WTC11 (cell line): ENCODE data around the gene IRF1. TPM values are rescaled to one million over a fixed set of nuclear protein-coding genes. Genes with fewer than 3 reads are reported as not detected.

Experiments used
- FOXK1 ChIP-seq: sonication (generic); formaldehyde crosslinking; IDR thresholded peaks from 2 replicates; pipeline ENCODE4 v1.8.0; 2022; ENCODE audit warnings: mild to moderate bottlenecking, moderate library complexity, missing genetic modification reagents
- HMGA2 ChIP-seq: fragments of 250-450 bp; sonication (Bioruptor Pico); IDR thresholded peaks from 2 replicates; pipeline ENCODE4 v1.4.0; 2021; ENCODE audit warnings: mild to moderate bottlenecking, moderate library complexity
- JAZF1 ChIP-seq: fragments of 250-450 bp; sonication (Bioruptor Pico); IDR thresholded peaks from 2 replicates; pipeline ENCODE4 v1.9.0; 2021; ENCODE audit warnings: moderate library complexity, mild to moderate bottlenecking, inconsistent platforms
- MYBL2 ChIP-seq: sonication (generic); formaldehyde crosslinking; IDR thresholded peaks from 2 replicates; pipeline ENCODE4 v1.8.1; 2023; ENCODE audit warnings: mild to moderate bottlenecking, moderate library complexity, missing genetic modification reagents
- OVOL2 ChIP-seq: fragments of 250-450 bp; sonication (Bioruptor Pico); IDR thresholded peaks from 2 replicates; pipeline ENCODE4 v1.9.0; 2021; ENCODE audit warnings: mild to moderate bottlenecking, borderline replicate concordance
- SMAD4 ChIP-seq: sonication (generic); formaldehyde crosslinking; IDR thresholded peaks from 2 replicates; pipeline ENCODE4 v1.8.0; 2022; ENCODE audit warnings: mild to moderate bottlenecking, missing genetic modification reagents
- SOX15 ChIP-seq: fragments of 250-450 bp; sonication (Bioruptor Pico); IDR thresholded peaks from 2 replicates; pipeline ENCODE4 v1.9.0; 2021; ENCODE audit warnings: mild to moderate bottlenecking
- TCF7 ChIP-seq: sonication (generic); formaldehyde crosslinking; IDR thresholded peaks from 2 replicates; pipeline ENCODE4 v1.8.0; 2022; ENCODE audit warnings: mild to moderate bottlenecking, low read depth, missing genetic modification reagents, moderate library complexity
- TEAD1 ChIP-seq: sonication (generic); formaldehyde crosslinking; IDR thresholded peaks from 2 replicates; pipeline ENCODE4 v1.8.0; 2022; ENCODE audit warnings: mild to moderate bottlenecking, missing genetic modification reagents
- TEAD4 ChIP-seq: sonication (generic); formaldehyde crosslinking; IDR thresholded peaks from 2 replicates; pipeline ENCODE4 v1.8.0; 2022; ENCODE audit warnings: mild to moderate bottlenecking, missing genetic modification reagents
- TP53 ChIP-seq: sonication (generic); formaldehyde crosslinking; IDR thresholded peaks from 2 replicates; pipeline ENCODE4 v1.8.1; 2023; ENCODE audit warnings: mild to moderate bottlenecking, missing genetic modification reagents
- total RNA-seq: library from RNA; stranded (reverse); gene quantifications from 3 replicates; pipeline ENCODE4 v1.2.3, GENCODE V29; 2021
- TF ChIP-seq, protein P1 (sequence below): sonication (generic); formaldehyde crosslinking; IDR thresholded peaks from 2 replicates; pipeline ENCODE4 v1.8.0; 2022; ENCODE audit warnings: mild to moderate bottlenecking, missing genetic modification reagents
- TF ChIP-seq, protein P2 (sequence below): sonication (generic); formaldehyde crosslinking; IDR thresholded peaks from 2 replicates; pipeline ENCODE4 v1.8.1; 2022; ENCODE audit warnings: mild to moderate bottlenecking, missing genetic modification reagents, moderate library complexity, borderline replicate concordance
- TF ChIP-seq, protein P3 (sequence below): fragments of 250-450 bp; sonication (Bioruptor Pico); IDR thresholded peaks from 2 replicates; pipeline ENCODE4 v1.9.0; 2021; ENCODE audit warnings: mild to moderate bottlenecking
- TF ChIP-seq, protein P4 (sequence below): sonication (generic); formaldehyde crosslinking; IDR thresholded peaks from 2 replicates; pipeline ENCODE4 v1.8.0; 2022; ENCODE audit warnings: mild to moderate bottlenecking, missing genetic modification reagents
- TF ChIP-seq, protein P5 (sequence below): sonication (generic); formaldehyde crosslinking; IDR thresholded peaks from 2 replicates; pipeline ENCODE4 v1.8.1; 2023; ENCODE audit warnings: mild to moderate bottlenecking, missing genetic modification reagents, moderate library complexity
- TF ChIP-seq, protein P6 (sequence below): fragments of 250-450 bp; sonication (Bioruptor Pico); conservative IDR thresholded peaks from 2 replicates; pipeline ENCODE4 v1.9.0; 2021; ENCODE audit warnings: mild to moderate bottlenecking
- TF ChIP-seq, protein P7 (sequence below): sonication (generic); formaldehyde crosslinking; IDR thresholded peaks from 2 replicates; pipeline ENCODE4 v1.8.1; 2023; ENCODE audit warnings: mild to moderate bottlenecking, missing genetic modification reagents
- TF ChIP-seq, protein P8 (sequence below): sonication (generic); formaldehyde crosslinking; IDR thresholded peaks from 2 replicates; pipeline ENCODE4 v1.8.0; 2023; ENCODE audit warnings: missing genetic modification reagents, mild to moderate bottlenecking, borderline replicate concordance

IRF1 gene
- total RNA-seq, 1 experiment from 2014 or later, result 8.8 TPM

DNA sequence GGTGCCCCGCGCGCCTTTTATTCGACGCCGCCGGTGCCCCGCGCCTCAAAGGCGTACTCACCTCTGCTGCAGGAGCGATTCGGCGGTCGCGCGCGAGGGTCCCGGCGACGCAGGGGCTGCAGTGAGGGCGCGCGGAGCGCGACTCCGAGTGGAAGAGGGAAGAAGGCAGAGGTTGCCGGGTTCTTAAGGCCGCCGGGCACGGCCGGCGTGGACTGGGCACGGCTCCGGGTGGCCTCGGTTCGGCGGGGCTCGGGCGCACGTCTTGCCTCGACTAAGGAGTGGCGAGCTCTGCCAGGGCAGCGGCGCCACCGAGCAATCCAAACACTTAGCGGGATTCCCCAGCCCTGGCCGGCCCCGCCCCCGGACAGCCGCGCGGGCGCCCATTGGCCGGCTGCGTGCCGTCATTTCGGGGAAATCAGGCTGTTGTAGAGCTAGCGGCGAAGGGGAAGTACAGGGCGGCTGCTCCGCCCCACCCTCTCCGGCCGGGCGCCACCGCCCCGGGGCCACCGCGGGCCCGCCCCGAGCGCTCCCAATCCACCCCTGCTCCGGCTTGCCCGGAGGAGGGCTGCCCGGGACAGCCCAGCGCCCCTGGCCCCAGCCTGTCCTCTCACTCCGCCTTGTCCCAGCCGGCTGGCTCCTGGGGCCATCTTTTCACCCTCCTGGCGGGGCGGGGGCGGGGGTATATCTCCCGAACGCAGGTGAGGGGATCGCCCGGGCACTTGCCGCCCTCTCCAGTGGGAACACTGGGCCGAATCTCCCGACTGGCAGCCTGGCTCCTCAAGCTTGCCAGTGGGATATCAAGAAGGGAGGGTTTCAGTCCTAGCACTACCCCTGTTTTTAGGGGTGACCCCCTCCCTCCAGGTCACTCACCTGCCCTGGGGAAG is at the start of gene IRF1 (continued):
- TF ChIP-seq, protein P1, sequence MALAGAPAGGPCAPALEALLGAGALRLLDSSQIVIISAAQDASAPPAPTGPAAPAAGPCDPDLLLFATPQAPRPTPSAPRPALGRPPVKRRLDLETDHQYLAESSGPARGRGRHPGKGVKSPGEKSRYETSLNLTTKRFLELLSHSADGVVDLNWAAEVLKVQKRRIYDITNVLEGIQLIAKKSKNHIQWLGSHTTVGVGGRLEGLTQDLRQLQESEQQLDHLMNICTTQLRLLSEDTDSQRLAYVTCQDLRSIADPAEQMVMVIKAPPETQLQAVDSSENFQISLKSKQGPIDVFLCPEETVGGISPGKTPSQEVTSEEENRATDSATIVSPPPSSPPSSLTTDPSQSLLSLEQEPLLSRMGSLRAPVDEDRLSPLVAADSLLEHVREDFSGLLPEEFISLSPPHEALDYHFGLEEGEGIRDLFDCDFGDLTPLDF (CRISPR knock-in tag), result peak; percentile 24; the same call in 1 of the 2 replicates
- TF ChIP-seq, protein P2, sequence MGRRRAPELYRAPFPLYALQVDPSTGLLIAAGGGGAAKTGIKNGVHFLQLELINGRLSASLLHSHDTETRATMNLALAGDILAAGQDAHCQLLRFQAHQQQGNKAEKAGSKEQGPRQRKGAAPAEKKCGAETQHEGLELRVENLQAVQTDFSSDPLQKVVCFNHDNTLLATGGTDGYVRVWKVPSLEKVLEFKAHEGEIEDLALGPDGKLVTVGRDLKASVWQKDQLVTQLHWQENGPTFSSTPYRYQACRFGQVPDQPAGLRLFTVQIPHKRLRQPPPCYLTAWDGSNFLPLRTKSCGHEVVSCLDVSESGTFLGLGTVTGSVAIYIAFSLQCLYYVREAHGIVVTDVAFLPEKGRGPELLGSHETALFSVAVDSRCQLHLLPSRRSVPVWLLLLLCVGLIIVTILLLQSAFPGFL (CRISPR knock-in tag), result no peak
- TF ChIP-seq TEAD4 (CRISPR knock-in tag) (no peak), SOX15 (CRISPR knock-in tag) (no peak), HMGA2 (no peak), FOXK1 (CRISPR knock-in tag) (peak; percentile 80), TEAD1 (peak; percentile 86), SMAD4 (CRISPR knock-in tag) (no peak), JAZF1 (CRISPR knock-in tag) (no peak), TCF7 (CRISPR knock-in tag) (peak; percentile 62; the same call in 1 of the 2 replicates), MYBL2 (peak; percentile 58; the same call in 1 of the 2 replicates), TP53 (0 out of 2 replicates have a peak, but pooled peaks have one; percentile 41), OVOL2 (no peak)
- TF ChIP-seq, protein P3, sequence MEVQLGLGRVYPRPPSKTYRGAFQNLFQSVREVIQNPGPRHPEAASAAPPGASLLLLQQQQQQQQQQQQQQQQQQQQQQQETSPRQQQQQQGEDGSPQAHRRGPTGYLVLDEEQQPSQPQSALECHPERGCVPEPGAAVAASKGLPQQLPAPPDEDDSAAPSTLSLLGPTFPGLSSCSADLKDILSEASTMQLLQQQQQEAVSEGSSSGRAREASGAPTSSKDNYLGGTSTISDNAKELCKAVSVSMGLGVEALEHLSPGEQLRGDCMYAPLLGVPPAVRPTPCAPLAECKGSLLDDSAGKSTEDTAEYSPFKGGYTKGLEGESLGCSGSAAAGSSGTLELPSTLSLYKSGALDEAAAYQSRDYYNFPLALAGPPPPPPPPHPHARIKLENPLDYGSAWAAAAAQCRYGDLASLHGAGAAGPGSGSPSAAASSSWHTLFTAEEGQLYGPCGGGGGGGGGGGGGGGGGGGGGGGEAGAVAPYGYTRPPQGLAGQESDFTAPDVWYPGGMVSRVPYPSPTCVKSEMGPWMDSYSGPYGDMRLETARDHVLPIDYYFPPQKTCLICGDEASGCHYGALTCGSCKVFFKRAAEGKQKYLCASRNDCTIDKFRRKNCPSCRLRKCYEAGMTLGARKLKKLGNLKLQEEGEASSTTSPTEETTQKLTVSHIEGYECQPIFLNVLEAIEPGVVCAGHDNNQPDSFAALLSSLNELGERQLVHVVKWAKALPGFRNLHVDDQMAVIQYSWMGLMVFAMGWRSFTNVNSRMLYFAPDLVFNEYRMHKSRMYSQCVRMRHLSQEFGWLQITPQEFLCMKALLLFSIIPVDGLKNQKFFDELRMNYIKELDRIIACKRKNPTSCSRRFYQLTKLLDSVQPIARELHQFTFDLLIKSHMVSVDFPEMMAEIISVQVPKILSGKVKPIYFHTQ (CRISPR knock-in tag), result no peak
- TF ChIP-seq, protein P4, sequence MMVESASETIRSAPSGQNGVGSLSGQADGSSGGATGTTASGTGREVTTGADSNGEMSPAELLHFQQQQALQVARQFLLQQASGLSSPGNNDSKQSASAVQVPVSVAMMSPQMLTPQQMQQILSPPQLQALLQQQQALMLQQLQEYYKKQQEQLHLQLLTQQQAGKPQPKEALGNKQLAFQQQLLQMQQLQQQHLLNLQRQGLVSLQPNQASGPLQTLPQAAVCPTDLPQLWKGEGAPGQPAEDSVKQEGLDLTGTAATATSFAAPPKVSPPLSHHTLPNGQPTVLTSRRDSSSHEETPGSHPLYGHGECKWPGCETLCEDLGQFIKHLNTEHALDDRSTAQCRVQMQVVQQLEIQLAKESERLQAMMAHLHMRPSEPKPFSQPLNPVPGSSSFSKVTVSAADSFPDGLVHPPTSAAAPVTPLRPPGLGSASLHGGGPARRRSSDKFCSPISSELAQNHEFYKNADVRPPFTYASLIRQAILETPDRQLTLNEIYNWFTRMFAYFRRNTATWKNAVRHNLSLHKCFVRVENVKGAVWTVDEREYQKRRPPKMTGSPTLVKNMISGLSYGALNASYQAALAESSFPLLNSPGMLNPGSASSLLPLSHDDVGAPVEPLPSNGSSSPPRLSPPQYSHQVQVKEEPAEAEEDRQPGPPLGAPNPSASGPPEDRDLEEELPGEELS (CRISPR knock-in tag), result peak; percentile 11; the same call in 1 of the 2 replicates
- TF ChIP-seq, protein P5, sequence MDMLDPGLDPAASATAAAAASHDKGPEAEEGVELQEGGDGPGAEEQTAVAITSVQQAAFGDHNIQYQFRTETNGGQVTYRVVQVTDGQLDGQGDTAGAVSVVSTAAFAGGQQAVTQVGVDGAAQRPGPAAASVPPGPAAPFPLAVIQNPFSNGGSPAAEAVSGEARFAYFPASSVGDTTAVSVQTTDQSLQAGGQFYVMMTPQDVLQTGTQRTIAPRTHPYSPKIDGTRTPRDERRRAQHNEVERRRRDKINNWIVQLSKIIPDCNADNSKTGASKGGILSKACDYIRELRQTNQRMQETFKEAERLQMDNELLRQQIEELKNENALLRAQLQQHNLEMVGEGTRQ (CRISPR knock-in tag), result no peak
- TF ChIP-seq, protein P6, sequence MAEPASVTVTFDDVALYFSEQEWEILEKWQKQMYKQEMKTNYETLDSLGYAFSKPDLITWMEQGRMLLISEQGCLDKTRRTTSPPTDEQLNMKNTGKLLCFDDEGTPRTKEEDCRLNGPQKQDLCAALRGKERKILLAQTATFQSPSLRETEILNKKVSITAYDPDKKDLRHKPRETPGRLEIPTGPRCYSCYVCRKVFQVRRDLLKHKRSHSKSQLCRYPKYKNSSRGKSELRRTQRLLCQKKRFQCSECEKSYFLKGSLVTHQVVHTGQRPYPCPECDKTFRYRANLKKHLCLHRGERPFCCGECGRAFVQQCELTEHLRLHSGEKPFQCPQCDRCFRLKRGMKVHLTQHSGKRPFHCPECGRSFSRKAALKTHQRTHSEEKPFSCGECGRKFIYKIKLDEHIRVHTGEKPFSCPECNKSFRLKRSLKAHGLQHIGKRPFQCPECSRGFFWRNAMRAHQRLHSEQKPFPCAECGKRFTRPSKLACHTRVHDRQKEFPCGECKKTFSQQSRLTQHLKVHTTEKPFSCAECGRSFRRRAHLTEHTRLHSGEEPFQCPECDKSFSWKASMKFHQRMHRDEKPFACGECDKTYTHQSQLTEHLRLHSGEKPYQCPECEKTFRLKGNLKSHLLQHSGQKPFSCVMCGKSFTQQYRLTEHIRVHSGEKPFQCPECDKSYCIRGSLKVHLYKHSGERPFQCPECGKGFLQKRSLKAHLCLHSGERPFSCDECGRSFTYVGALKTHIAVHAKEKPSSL (CRISPR knock-in tag), result no peak
- TF ChIP-seq, protein P7, sequence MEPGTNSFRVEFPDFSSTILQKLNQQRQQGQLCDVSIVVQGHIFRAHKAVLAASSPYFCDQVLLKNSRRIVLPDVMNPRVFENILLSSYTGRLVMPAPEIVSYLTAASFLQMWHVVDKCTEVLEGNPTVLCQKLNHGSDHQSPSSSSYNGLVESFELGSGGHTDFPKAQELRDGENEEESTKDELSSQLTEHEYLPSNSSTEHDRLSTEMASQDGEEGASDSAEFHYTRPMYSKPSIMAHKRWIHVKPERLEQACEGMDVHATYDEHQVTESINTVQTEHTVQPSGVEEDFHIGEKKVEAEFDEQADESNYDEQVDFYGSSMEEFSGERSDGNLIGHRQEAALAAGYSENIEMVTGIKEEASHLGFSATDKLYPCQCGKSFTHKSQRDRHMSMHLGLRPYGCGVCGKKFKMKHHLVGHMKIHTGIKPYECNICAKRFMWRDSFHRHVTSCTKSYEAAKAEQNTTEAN (CRISPR knock-in tag), result peak; percentile 89; the same call in 1 of the 2 replicates
- TF ChIP-seq, protein P8, sequence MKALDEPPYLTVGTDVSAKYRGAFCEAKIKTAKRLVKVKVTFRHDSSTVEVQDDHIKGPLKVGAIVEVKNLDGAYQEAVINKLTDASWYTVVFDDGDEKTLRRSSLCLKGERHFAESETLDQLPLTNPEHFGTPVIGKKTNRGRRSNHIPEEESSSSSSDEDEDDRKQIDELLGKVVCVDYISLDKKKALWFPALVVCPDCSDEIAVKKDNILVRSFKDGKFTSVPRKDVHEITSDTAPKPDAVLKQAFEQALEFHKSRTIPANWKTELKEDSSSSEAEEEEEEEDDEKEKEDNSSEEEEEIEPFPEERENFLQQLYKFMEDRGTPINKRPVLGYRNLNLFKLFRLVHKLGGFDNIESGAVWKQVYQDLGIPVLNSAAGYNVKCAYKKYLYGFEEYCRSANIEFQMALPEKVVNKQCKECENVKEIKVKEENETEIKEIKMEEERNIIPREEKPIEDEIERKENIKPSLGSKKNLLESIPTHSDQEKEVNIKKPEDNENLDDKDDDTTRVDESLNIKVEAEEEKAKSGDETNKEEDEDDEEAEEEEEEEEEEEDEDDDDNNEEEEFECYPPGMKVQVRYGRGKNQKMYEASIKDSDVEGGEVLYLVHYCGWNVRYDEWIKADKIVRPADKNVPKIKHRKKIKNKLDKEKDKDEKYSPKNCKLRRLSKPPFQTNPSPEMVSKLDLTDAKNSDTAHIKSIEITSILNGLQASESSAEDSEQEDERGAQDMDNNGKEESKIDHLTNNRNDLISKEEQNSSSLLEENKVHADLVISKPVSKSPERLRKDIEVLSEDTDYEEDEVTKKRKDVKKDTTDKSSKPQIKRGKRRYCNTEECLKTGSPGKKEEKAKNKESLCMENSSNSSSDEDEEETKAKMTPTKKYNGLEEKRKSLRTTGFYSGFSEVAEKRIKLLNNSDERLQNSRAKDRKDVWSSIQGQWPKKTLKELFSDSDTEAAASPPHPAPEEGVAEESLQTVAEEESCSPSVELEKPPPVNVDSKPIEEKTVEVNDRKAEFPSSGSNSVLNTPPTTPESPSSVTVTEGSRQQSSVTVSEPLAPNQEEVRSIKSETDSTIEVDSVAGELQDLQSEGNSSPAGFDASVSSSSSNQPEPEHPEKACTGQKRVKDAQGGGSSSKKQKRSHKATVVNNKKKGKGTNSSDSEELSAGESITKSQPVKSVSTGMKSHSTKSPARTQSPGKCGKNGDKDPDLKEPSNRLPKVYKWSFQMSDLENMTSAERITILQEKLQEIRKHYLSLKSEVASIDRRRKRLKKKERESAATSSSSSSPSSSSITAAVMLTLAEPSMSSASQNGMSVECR (CRISPR knock-in tag), result peak; percentile 86
